GM18868 (cell line): ENCODE results near the gene SCG5.
A peak's percentile ranks its signal among the peaks of the same experiment; 100 is the strongest.
"Not testable (repeated sequence)": the region's sequence is repeated elsewhere in the genome, so short reads cannot be mapped to it uniquely, and the experiment has no call there.

Source experiments
- ATAC-seq: cut with Tn5 transposase; IDR thresholded peaks from one replicate; pipeline ENCODE4 v1.9.1; 2021; ENCODE audit warnings: mild to moderate bottlenecking, moderate library complexity; ENCODE audit not compliant: unreplicated experiment

SCG5 gene, protein sequence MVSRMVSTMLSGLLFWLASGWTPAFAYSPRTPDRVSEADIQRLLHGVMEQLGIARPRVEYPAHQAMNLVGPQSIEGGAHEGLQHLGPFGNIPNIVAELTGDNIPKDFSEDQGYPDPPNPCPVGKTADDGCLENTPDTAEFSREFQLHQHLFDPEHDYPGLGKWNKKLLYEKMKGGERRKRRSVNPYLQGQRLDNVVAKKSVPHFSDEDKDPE

DNA sequence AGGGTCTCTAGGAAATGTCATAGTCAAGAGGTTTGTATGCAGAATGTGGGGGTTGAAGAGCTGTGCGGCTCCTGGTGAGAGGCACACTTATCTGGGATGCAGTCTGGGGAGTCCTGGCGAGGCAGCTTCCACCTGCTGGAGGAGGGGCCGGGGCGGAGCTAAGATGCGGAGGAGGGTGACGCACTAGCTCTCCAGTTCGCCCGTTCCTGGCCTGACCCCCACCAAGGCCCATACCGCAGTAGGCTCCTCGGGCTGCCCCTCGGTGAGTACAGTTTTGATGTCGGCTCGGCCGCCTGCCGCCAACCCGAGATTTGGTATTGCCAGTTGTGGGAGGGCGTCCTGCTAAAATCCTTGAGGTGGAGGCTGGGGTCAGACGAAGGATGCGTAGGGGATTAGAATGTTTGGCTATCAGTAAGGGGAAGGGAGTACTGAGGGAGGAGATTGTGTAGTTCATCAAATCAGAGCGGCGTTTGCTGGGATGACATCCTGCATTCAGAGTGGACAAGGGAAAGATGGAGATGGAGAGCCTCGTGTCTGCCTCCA lies at the start of gene SCG5:
Gene SCG5 (plus strand): TSS at position 194 of the 543 bp plus-strand sequence. CDS start 1,883 bp downstream, outside the sequence.
- ATAC-seq: no peak

DNA sequence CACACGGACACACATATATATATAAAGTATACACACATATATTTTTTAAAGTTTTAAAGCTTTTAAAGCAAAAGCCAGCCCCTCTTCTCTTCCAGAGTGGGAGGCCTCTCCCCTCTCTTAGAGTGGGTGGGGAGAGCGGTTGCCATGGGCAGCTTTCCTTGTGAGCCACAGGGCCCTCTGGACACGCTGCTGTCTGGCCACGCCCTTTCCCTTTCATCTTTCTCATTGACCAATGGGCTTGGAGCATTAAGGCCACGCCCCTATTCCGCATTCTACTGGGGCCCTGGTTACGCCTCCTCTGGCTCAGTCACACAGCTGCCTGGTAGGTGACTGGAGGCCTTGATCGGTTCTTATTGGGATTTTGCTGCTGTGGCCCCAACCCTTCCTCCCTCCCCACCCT lies 48.4 kb upstream of the SCG5 start, which contains the start of gene GOLGA8N:
Gene GOLGA8N (plus strand): TSS at position 306 of the 400 bp plus-strand sequence.
- not testable (repeated sequence) for ATAC-seq

- not testable (repeated sequence) for ATAC-seq
Observed at GRCh38 chr15:32609518-32609917, 32.0 kb upstream of the SCG5 start.

DNA sequence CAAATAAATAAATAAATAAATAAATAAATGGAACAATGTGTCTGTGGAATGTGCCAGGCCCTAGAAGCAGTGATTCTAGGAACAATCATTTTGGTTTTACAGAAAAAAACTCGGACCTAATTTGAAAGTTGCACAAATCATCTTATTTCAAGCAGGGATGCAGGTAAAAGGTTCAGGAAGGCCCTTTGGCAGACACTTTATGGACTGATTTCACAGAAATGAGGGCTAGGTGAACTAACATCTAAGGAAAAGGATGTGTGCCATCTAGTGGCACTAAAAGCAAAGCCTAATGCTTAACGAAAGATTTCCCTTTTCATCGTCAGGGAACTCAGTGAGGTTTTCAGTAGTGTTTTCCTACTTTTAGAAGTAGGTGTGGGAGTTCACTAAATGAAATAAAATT lies 30.8 kb upstream of the SCG5 start:
- not testable (repeated sequence) for ATAC-seq

DNA sequence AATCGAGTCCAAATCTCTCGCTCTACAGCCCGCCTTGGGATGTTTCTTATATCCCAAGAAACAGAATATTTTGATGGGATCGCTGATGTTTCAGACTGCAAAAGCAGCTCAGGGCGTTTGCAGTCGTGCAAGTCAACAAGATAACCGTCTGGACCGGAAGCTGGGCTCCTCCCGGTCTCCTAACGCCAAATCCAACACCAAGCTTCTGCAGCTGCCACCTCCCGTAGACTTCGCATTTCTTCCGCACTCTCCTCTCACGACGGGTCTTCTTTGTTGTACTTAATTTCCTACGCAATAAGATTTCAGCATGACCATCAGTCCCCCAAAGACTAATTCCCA lies 26.8 kb upstream of the SCG5 start:
- ATAC-seq: peak; percentile 22

GRCh38 chr15:32615051-32615870 lies 26.2 kb upstream of the SCG5 start, which contains the start of gene ARHGAP11A:
ARHGAP11A (plus strand) TSS chr15:32615504; CDS start chr15:32616212, 708 bp downstream.
- ATAC-seq: peak; percentile 79

- peak; percentile 4 for ATAC-seq
Observed at GRCh38 chr15:32615871-32616426, 25.6 kb upstream of the SCG5 start.

- ATAC-seq: no peak
Observed at GRCh38 chr15:32636410-32636809, 5.1 kb upstream of the SCG5 start.

DNA sequence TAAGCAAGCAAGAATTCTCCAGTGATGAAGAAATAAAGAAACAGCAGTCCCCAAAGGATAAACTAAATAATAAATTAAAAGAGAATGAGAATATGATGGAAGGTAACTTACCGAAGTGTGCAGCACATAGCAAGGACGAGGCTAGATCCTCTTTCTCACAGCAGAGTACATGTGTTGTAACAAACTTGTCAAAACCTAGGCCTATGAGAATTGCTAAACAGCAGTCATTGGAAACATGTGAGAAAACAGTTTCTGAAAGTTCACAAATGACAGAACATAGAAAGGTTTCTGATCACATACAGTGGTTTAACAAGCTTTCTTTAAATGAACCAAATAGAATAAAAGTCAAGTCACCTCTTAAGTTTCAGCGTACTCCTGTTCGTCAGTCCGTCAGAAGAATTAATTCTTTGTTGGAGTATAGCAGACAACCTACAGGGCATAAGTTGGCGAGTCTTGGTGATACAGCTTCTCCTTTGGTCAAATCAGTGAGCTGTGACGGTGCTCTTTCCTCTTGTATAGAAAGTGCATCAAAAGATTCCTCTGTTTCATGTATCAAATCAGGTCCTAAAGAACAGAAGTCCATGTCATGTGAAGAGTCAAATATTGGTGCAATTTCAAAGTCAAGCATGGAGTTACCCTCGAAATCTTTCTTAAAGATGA lies 4.5 kb upstream of the SCG5 start:
- peak; percentile 75 for ATAC-seq

- ATAC-seq: no peak
Observed at GRCh38 chr15:32637704-32638103, 3.8 kb upstream of the SCG5 start.

DNA sequence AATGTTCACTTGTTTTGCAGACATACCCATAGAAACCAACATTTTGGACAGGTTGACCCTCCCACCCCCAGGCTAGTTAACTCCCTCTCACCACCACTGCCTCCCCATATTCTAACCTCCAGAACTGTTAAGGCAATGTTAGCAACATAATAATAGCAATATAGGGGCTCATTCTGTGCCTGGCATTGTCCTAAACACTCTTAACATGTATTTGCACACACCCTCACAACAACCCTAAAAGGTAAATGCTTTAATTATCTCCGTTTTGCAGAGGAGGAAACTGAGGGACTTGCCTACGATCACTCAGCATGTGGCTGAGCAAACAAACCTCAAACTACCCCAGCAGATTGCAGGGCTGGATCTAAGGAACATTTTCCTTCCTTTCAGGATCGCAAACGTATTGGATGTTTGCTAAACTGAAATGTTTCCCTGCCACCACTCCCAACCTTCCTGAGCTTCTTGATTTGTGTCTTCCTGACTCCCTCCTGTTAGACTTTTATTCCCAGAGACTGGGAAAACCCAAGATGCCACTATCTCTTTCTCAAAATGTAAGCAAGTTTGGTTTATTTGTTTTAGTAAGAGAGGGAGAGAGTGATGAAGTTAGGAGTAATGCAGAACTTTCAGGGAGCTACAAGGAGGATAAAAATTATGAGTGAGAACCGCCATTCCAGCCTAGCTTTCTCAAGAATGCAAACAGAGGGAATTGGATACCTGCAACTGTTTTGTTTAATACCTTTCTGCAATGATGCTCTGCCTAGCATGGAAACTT lies 1.3 kb downstream of the SCG5 start:
- no peak for ATAC-seq

GRCh38 chr15:32643907-32644445 lies 2.5 kb downstream of the SCG5 start:
- no peak for ATAC-seq

DNA sequence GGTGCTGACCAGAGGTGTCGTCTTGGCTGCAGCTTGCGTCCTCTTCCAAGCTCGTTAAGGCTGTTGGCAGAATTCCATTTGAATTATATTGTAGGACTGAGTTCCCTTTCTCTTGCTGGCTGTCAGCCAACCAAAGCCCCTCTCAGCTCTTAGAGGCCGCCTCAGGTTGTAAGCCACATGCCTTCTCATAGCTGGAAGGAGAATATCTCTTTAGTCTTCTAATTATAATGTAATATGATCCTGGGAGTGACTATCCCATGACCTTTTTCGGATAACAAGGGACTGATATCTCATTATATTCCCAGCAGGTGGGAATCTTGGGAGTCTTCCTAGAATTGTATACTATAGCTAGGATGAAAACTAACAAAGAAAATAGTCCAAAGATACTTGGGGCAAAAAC lies 4.8 kb downstream of the SCG5 start:
- ATAC-seq: no peak

- no peak for ATAC-seq
Observed at GRCh38 chr15:32649342-32649741, 7.8 kb downstream of the SCG5 start.

GRCh38 chr15:32651229-32651837 lies 9.8 kb downstream of the SCG5 start:
- peak; percentile 89 for ATAC-seq

- ATAC-seq: no peak
Observed at GRCh38 chr15:32652178-32652577, 10.7 kb downstream of the SCG5 start.

GRCh38 chr15:32656091-32656490 lies 14.6 kb downstream of the SCG5 start:
- no peak for ATAC-seq

GRCh38 chr15:32656496-32656895 lies 15.0 kb downstream of the SCG5 start:
- ATAC-seq: no peak

DNA sequence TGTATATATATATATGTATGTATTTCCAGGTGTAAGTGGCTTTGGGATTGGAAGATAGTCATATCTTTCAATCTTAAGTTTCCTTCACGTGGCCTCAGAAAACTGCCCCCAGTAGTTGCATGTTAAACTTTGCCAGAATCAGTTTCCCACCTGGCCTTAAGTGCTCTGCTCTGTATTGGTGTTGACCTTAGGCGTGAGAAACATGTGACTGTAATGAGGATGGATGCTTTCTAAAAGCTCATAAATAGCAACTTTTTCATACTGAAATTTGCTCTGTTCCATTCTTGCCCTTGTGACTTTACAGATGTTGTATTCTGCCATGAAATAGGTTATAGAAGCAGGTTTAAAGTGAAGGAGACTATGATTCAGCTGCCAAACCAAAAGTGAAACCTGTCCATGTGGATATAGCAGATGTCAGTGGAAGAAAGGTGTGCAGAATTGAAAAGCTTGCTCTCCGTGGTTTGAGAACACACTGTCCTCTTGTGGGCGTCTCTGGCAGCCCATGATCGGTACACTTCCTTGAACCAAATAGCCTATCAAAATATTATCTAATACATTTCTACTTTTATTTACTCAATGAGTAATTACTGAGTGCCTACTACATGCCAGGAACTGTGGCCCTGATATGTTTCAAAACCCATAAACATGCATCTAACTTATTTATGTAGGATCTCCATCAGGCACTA lies 15.8 kb downstream of the SCG5 start:
- ATAC-seq: peak; percentile 86
